Astrocyte of the cerebellum (primary cell): Measurements from ENCODE around the gene MAML3.

Experiments used
- DNase-seq: peaks from one replicate; pipeline ENCODE4 v3.0.0-alpha.2; 2011; ENCODE audit warnings: low read depth
- H3K4me3 ChIP-seq: 2 replicates; pipeline ENCODE4 v1.5.1; 2011; ENCODE audit warnings: mild to moderate bottlenecking, low read depth, low read length, moderate library complexity
- in situ Hi-C: cut with HindIII; loops from 2 replicates; pipeline ENCODE4 v1.10.0; 2017; ENCODE audit warnings: low sequenced_read_pairs
- TF ChIP-seq, protein P1 (sequence below): IDR thresholded peaks from 2 replicates; pipeline ENCODE4 v1.5.1; 2012; ENCODE audit warnings: low read length, low read depth, moderate library complexity, mild to moderate bottlenecking; ENCODE audit errors: missing control alignments

The MAML3 gene

DNA sequence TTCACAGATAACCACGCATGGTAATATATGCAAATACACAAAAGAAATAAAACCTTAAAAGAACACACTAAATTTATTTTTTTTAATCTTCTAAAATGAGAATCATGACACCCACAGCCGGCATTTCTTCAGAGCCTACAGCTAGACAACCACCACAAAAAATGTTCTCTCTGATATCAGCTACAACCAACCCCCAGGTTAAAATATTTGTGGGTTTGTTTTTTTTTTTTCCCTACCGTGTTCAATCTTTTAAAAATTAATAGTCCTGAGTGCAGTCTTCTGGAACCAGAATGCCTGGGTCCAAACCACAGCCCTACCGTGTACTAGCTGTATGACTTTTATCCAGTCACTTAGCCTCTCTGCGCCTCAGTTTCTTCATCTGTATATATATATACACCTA is 36.0 kb downstream of the MAML3 start:
- no peak for DNase-seq
- H3K4me3 ChIP-seq, result no peak overlapping the region
- in situ Hi-C loops, result no loop called here
- TF ChIP-seq, protein P1, sequence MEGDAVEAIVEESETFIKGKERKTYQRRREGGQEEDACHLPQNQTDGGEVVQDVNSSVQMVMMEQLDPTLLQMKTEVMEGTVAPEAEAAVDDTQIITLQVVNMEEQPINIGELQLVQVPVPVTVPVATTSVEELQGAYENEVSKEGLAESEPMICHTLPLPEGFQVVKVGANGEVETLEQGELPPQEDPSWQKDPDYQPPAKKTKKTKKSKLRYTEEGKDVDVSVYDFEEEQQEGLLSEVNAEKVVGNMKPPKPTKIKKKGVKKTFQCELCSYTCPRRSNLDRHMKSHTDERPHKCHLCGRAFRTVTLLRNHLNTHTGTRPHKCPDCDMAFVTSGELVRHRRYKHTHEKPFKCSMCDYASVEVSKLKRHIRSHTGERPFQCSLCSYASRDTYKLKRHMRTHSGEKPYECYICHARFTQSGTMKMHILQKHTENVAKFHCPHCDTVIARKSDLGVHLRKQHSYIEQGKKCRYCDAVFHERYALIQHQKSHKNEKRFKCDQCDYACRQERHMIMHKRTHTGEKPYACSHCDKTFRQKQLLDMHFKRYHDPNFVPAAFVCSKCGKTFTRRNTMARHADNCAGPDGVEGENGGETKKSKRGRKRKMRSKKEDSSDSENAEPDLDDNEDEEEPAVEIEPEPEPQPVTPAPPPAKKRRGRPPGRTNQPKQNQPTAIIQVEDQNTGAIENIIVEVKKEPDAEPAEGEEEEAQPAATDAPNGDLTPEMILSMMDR, result no peak

DNA sequence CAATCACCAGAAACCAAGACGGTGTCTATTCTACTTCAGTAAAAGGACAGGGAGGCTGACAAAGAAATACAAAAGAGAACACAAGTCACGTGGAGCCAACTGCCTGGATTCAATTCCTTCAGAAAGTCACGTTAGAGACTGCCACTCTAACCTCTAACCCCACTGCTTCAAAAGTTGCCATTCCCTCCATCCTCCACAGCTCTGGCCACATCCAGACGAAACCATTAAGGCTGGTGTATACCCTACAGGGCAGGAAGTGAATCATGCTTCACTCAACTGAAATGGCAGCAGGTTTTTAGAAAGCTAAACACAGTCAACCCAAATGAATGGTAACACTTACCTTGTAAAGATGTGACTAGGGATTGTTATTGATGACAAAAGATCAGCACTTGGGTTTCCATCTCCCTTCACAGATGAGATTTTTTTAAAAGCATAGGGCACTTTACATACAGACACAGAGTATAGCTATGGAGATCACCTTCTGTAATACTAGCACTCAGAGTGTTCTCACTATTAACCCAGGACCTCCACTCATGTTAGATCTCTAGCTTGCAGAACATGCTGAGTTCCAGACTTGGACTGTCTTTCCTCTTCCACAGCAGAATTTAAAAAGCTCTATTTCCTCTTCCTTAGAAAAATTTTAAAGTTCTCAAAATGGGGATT is 37.4 kb downstream of the MAML3 start:
- H3K4me3 ChIP-seq, result no peak overlapping the region
- TF ChIP-seq, protein P1, result no peak
- in situ Hi-C loops, result no loop called here
- no peak for DNase-seq

DNA sequence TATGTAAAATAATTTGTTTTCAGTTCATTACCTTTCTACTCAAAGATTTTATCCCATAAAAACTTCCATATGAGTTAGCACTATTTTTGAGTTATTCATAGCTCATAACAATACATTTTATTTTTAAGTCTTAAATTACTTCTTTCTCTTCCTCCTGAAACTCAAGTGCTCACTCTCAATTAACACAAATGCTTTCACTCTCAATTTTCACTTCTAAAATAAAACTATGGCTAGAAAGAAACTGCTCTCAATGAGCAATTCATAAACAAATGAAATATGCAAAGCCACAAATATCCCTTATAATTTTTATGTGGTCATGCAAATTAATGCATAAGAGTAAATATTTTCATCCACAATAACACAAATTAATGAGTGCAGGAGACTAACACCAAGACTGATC is 38.8 kb downstream of the MAML3 start:
- in situ Hi-C loops, result no loop called here

DNA sequence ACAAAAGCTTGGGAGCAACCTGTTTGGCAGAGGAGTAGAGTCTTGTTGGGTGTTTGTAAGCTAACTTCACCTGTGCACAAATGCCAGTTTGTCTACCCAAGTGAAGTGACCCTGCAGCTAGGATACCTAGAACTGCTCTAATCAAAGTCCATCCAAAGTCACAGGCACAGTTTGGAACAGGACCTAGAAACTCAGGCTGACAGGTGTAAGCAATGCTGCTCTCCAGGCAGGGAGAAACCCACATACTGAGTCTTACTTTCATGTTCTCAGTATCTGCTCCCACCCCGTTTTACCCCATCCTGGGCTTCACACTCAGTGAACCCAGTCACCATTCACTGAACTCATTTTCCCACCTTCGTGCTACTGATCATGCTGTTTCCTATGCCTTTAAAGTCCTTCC is 40.3 kb downstream of the MAML3 start:
- H3K4me3 ChIP-seq, result no peak overlapping the region
- in situ Hi-C loops, result loop anchor here (5.0 kb wide), 1 partner anchor 39 kb away; the partner anchor contains the start of gene MAML3
- DNase-seq, result no peak
- TF ChIP-seq, protein P1, result no peak

More for the DNA sequence above, 38.8 kb downstream of the MAML3 start:
- DNase-seq, result no peak
- TF ChIP-seq, protein P1, result no peak
- no peak overlapping the region for H3K4me3 ChIP-seq

DNA sequence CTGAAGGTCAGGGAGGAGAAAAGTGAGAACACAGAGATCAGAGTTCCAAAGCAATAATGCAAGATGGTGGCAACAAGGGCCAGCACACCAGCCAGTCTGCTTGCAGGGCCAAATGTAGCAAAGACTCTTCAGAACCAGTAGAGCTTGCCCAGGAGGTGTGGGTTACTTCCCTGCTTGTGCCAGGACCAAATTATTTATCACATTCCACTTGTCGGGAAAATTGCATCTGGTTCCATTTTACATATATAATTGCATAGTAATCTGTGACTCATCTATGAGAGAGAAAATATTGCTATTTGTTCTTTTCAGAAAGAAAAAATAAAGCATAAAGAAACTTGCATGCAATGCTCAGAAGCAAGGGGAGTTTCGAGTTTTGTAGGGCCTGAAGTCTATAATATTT is 41.4 kb downstream of the MAML3 start:
- DNase-seq, result no peak
- TF ChIP-seq, protein P1, result no peak
- in situ Hi-C loops, result loop anchor here (5.0 kb wide), 1 partner anchor 40 kb away; the partner anchor contains the start of gene MAML3
- H3K4me3 ChIP-seq, result no peak overlapping the region

DNA sequence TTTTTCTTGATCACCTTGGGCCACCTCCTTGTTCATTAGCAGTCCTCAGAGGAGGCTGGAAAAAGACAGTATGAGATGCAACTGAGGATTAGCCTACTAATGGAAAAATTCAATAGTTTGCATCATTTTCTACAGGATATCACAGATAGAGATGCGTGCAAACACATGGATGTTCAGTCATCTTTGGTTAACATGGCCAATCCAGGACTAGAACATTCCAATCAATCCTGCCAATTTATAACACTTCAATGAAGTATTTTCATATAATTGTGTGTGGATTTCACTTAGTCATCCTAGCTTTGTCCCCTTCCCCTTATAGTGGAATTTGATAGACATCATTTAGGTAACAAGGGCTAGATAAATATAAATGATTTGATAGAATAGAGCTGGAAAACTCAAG is 42.7 kb downstream of the MAML3 start:
- in situ Hi-C loops, result loop anchor here (5.0 kb wide), 1 partner anchor 41 kb away; the partner anchor contains the start of gene MAML3
- no peak overlapping the region for H3K4me3 ChIP-seq
- no peak for DNase-seq
- TF ChIP-seq, protein P1, result no peak
